Thyroid gland (tissue), 4 donors: ENCODE results near the gene CERK.

ENCODE experiments used
- POLR2A ChIP-seq, 2 donors: fragments of 450-650 bp; IDR thresholded peaks; one replicate each; pipeline ENCODE4 v1.6.1; 2017; ENCODE audit warnings: antibody characterized with exemption in 2 of 2, mild to moderate bottlenecking in 2 of 2, moderate library complexity in 1 of 2
- TF ChIP-seq, protein P1 (sequence below), 6 experiments: fragments of 200-600 bp in 3 of 6; fragments of 450-650 bp in 3 of 6; sonication (generic) in 3 of 6; IDR thresholded peaks; one replicate each; pipeline ENCODE4 v1.5.1; 2016 to 2019; ENCODE audit warnings: antibody characterized with exemption in 6 of 6, mild to moderate bottlenecking in 2 of 6, inconsistent platforms in 1 of 6, moderate library complexity in 1 of 6

DNA sequence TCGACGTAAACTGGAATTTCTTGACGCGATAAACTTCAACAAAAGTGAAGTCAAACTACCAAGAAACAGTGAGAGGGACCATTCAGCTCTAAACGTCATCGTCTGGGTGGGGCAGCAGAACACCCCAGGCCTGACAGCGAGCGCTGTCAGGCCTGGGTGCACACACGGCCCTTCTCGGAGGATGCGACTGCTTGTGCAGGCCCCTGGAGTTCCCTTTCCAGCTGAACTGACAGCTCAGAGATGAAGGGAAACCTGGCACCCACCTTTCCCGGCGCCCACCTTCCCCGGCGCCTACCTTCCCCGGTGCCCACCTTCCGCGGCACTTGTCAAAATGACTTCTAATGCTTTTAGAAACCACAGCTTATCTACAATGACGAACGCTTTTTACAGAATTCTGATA lies 47.9 kb downstream of the CERK start:
- TF ChIP-seq, protein P1, sequence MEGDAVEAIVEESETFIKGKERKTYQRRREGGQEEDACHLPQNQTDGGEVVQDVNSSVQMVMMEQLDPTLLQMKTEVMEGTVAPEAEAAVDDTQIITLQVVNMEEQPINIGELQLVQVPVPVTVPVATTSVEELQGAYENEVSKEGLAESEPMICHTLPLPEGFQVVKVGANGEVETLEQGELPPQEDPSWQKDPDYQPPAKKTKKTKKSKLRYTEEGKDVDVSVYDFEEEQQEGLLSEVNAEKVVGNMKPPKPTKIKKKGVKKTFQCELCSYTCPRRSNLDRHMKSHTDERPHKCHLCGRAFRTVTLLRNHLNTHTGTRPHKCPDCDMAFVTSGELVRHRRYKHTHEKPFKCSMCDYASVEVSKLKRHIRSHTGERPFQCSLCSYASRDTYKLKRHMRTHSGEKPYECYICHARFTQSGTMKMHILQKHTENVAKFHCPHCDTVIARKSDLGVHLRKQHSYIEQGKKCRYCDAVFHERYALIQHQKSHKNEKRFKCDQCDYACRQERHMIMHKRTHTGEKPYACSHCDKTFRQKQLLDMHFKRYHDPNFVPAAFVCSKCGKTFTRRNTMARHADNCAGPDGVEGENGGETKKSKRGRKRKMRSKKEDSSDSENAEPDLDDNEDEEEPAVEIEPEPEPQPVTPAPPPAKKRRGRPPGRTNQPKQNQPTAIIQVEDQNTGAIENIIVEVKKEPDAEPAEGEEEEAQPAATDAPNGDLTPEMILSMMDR (IDR thresholded peaks at IDR 0.05) = no peak
- no peak for TF ChIP-seq POLR2A (IDR thresholded peaks at IDR 0.05)
